SU-DHL-6 (cell line): ENCODE data around the gene ZFP36L2.

Experiments used
- CTCF ChIP-seq: fragments of 200-600 bp; sonication (generic); IDR thresholded peaks from one replicate; pipeline ENCODE4 v1.5.1; 2017; ENCODE audit warnings: antibody characterized with exemption, mild to moderate bottlenecking, low read length, moderate library complexity; ENCODE audit not compliant: insufficient read depth, poor library complexity, severe bottlenecking
- EZH2phosphoT487 ChIP-seq: fragments of 200-600 bp; sonication (generic), shearing (Covaris generic); conservative IDR thresholded peaks from 2 replicates; pipeline ENCODE4 v1.6.1; 2018; ENCODE audit warnings: mild to moderate bottlenecking, antibody characterized with exemption, low read length, moderate library complexity, mixed read lengths

- TF ChIP-seq CTCF (no peak), EZH2phosphoT487 (no peak)
These were observed 15.2 kb upstream of the ZFP36L2 start for GRCh38 chr2:43241558-43241957.
